ENCODE results near the gene OXGR1.

- no peak for TF ChIP-seq POLR2AphosphoS5 (IDR thresholded peaks at IDR 0.05)
- TF ChIP-seq, protein P1, sequence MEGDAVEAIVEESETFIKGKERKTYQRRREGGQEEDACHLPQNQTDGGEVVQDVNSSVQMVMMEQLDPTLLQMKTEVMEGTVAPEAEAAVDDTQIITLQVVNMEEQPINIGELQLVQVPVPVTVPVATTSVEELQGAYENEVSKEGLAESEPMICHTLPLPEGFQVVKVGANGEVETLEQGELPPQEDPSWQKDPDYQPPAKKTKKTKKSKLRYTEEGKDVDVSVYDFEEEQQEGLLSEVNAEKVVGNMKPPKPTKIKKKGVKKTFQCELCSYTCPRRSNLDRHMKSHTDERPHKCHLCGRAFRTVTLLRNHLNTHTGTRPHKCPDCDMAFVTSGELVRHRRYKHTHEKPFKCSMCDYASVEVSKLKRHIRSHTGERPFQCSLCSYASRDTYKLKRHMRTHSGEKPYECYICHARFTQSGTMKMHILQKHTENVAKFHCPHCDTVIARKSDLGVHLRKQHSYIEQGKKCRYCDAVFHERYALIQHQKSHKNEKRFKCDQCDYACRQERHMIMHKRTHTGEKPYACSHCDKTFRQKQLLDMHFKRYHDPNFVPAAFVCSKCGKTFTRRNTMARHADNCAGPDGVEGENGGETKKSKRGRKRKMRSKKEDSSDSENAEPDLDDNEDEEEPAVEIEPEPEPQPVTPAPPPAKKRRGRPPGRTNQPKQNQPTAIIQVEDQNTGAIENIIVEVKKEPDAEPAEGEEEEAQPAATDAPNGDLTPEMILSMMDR (IDR thresholded peaks at IDR 0.05) = no peak
- no peak for TF ChIP-seq POLR2A (IDR thresholded peaks at IDR 0.05)
These were observed 25.9 kb upstream of the OXGR1 start for GRCh38 chr13:97020194-97020593.

Measured in breast epithelium (tissue), 3 donors.